MCF 10A (cell line): Measurements from ENCODE around the gene PDE8B. TPM values are rescaled to one million over a fixed set of nuclear protein-coding genes. Genes with fewer than 3 reads are reported as not detected.

Experiments
- BruUV-seq: library from RNA; stranded (reverse); fragments of 400-500 nt; replicated peaks from 2 replicates; lab custom pipeline; 2021; lab: Mats Ljungman, UMichigan
- CTCF ChIA-PET: fragments of 300-600 bp; sonication (Branson Sonifier 250); formaldehyde crosslinking; extraction: SDS; loops from one replicate; lab custom pipeline; 2021; ENCODE audit warnings: antibody characterized with exemption, inconsistent platforms; lab: Yijun Ruan, JAX
- POLR2A ChIA-PET: fragments of 300-600, 350-650 bp; sonication (Branson Sonifier 250); formaldehyde crosslinking; extraction: SDS; loops from one replicate; lab custom pipeline; 2020; ENCODE audit warnings: antibody characterized with exemption, inconsistent platforms; lab: Yijun Ruan, JAX
- DNase-seq: peaks from one replicate; pipeline ENCODE4 v3.0.0-alpha.2; 2018; ENCODE audit not compliant: unreplicated experiment
- H3K27ac Mint-ChIP-seq: one replicate; pipeline ENCODE4 v1.8.0; 2022; ENCODE audit warnings: mild to moderate bottlenecking, low read depth, mixed read lengths; ENCODE audit not compliant: unreplicated experiment
- H3K27me3 Mint-ChIP-seq: one replicate; pipeline ENCODE4 v1.8.0; 2022; ENCODE audit warnings: mixed read lengths; ENCODE audit not compliant: insufficient read depth, unreplicated experiment
- H3K36me3 Mint-ChIP-seq: one replicate; pipeline ENCODE4 v1.8.0; 2022; ENCODE audit warnings: mild to moderate bottlenecking, moderate library complexity, mixed read lengths; ENCODE audit not compliant: insufficient read depth, unreplicated experiment
- H3K4me1 Mint-ChIP-seq: one replicate; pipeline ENCODE4 v1.8.0; 2022; ENCODE audit warnings: mixed read lengths; ENCODE audit not compliant: insufficient read depth, unreplicated experiment
- H3K4me3 Mint-ChIP-seq: one replicate; pipeline ENCODE4 v1.8.0; 2022; ENCODE audit warnings: mild to moderate bottlenecking, moderate library complexity, mixed read lengths; ENCODE audit not compliant: unreplicated experiment
- H3K9me3 Mint-ChIP-seq: one replicate; pipeline ENCODE4 v1.8.0; 2022; ENCODE audit warnings: mixed read lengths; ENCODE audit not compliant: unreplicated experiment
- CTCF ChIP-seq: fragments of 200-600 bp; IDR thresholded peaks from one replicate; pipeline ENCODE4 v1.8.0; 2022; ENCODE audit warnings: antibody characterized with exemption, mild to moderate bottlenecking; ENCODE audit not compliant: unreplicated experiment
- intact Hi-C: fragments of 100-400 bp; cut with micrococcal nuclease; formaldehyde crosslinking; loops from 2 replicates; pipeline ENCODE4 v1.14.1; 2022
- total RNA-seq: library from RNA; stranded (reverse); gene quantifications from 2 replicates; pipeline ENCODE4 v1.2.3, GENCODE V29; 2022

The PDE8B gene
- total RNA-seq, 1 experiment from 2014 or later: not detected

DNA sequence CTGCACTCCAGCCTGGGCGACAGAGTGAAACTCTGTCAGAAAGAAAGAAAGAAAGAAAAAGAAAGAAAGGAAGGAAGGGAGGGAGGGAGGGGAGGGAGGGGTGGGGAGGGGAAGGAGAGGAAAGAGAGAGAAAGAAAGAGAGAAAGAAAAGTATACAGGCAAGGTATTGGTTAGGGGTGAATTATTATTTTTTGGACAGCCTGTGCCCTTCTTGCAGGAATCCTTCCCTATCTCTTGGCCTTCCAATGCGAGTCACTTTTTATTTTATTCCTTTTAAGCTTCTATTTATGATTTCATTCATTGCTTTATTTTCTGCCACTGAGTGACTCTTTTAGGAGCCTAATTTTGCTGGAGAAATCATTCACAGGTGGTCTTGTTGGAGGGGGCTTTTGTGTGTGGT, 98.7 kb downstream of the PDE8B start:
- CTCF ChIA-PET: no interaction called here
- Mint-ChIP-seq H3K9me3 (no peaks in the 10 kb centered on the region), H3K36me3 (no peaks in the 10 kb centered on the region), H3K4me3 (no peak overlapping the region), H3K27ac (no peak overlapping the region), H3K27me3 (no peaks in the 10 kb centered on the region), H3K4me1 (no peaks in the 10 kb centered on the region)
- no TSS peak for BruUV-seq
- intact Hi-C loops: no loop called here
- DNase-seq: no peak
- no peak for TF ChIP-seq CTCF
- POLR2A ChIA-PET: interaction anchor here (0.6 kb wide), 1 partner anchor 8 kb away, joined by 3 read pairs; no protein-coding TSS in a partner anchor

- intact Hi-C loops: no loop called here
- Mint-ChIP-seq H3K36me3 (no peaks in the 10 kb centered on the region), H3K4me3 (no peak overlapping the region), H3K4me1 (no peaks in the 10 kb centered on the region), H3K9me3 (no peaks in the 10 kb centered on the region), H3K27ac (no peak overlapping the region), H3K27me3 (no peaks in the 10 kb centered on the region)
- BruUV-seq: no TSS peak
- DNase-seq: no peak
- POLR2A ChIA-PET: no interaction called here
- CTCF ChIA-PET: interaction anchor here (0.7 kb wide), 1 partner anchor 11 kb away, joined by 3 read pairs; no protein-coding TSS in a partner anchor
- TF ChIP-seq CTCF: no peak
Observed at GRCh38 chr5:77310494-77311213, 100.2 kb downstream of the PDE8B start.

DNA sequence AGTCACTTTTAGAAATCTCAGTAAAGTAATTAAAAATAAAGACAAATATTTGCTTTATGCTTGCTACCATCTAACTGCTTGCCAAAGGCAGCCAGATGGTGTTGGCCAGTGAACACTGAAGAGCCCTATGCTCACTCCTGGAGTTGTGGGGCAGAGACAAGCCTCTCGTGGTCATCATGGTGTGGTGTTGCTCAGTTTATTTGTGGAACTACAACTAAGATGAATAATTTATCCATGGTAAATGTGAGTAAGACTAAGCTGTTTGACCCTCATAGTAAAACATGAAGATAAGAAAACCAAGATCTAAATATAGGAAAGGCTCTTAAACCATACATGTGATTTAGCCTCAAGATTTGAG, 100.7 kb downstream of the PDE8B start:
- BruUV-seq: no TSS peak
- intact Hi-C loops: no loop called here
- POLR2A ChIA-PET: no interaction called here
- no peak for DNase-seq
- no peaks in the 10 kb centered on the region for H3K27me3 Mint-ChIP-seq
- H3K27ac Mint-ChIP-seq: no peak overlapping the region
- no peaks in the 10 kb centered on the region for H3K9me3 Mint-ChIP-seq
- no peak for TF ChIP-seq CTCF
- CTCF ChIA-PET: interaction anchor here (0.6 to 1.2 kb wide), 3 partner anchors 9 to 168 kb away, joined by 3 to 7 read pairs (median 3); no protein-coding TSS in a partner anchor
- H3K4me3 Mint-ChIP-seq: no peak overlapping the region
- no peaks in the 10 kb centered on the region for H3K4me1 Mint-ChIP-seq
- H3K36me3 Mint-ChIP-seq: no peaks in the 10 kb centered on the region

- intact Hi-C loops: no loop called here
- ChIA-PET POLR2A (interaction anchor here (0.7 kb wide), 1 partner anchor 177 kb away, joined by 3 read pairs; no protein-coding TSS in a partner anchor), CTCF (interaction anchor here (0.6 to 1.2 kb wide), 2 partner anchors 11 to 166 kb away, joined by 3 to 4 read pairs; no protein-coding TSS in a partner anchor)
- Mint-ChIP-seq H3K27ac (no peak overlapping the region), H3K9me3 (no peaks in the 10 kb centered on the region), H3K36me3 (no peaks in the 10 kb centered on the region), H3K4me1 (peaks cover 4% of the 10 kb centered on the region), H3K4me3 (no peak overlapping the region), H3K27me3 (no peaks in the 10 kb centered on the region)
- TF ChIP-seq CTCF: no peak
- peak; percentile 82 for DNase-seq
- no TSS peak for BruUV-seq
Observed at GRCh38 chr5:77312413-77312812, 101.9 kb downstream of the PDE8B start.
